Ishikawa (cell line): ENCODE results near the gene STK39.

Experiments
- CEBPB ChIP-seq: IDR thresholded peaks from 2 replicates; pipeline ENCODE4 v1.6.1; 2012
- CREB1 ChIP-seq: IDR thresholded peaks from 2 replicates; pipeline ENCODE4 v1.6.1; 2012; ENCODE audit warnings: low read depth
- EGR1 ChIP-seq: IDR thresholded peaks from 2 replicates; pipeline ENCODE4 v1.6.1; 2012
- EP300 ChIP-seq: IDR thresholded peaks from 2 replicates; pipeline ENCODE4 v1.6.1; 2012; ENCODE audit warnings: borderline replicate concordance
- FOXM1 ChIP-seq: IDR thresholded peaks from 2 replicates; pipeline ENCODE4 v1.6.1; 2012; ENCODE audit warnings: low read depth, borderline replicate concordance
- NFIC ChIP-seq: IDR thresholded peaks from 2 replicates; pipeline ENCODE4 v1.6.1; 2012
- RAD21 ChIP-seq: IDR thresholded peaks from 2 replicates; pipeline ENCODE4 v1.6.1; 2012; ENCODE audit warnings: low read depth
- TAF1 ChIP-seq: IDR thresholded peaks from 2 replicates; pipeline ENCODE4 v1.6.1; 2012; ENCODE audit warnings: low read depth, mild to moderate bottlenecking
- TCF12 ChIP-seq: IDR thresholded peaks from 2 replicates; pipeline ENCODE4 v1.6.1; 2012; ENCODE audit warnings: low read depth
- TEAD4 ChIP-seq: IDR thresholded peaks from 2 replicates; pipeline ENCODE4 v1.6.1; 2012
- YY1 ChIP-seq: IDR thresholded peaks from 2 replicates; pipeline ENCODE4 v1.6.1; 2012; ENCODE audit warnings: low read depth
- ZBTB7A ChIP-seq: IDR thresholded peaks from 2 replicates; pipeline ENCODE4 v1.6.1; 2012; ENCODE audit warnings: low read depth
- TF ChIP-seq, protein P1 (sequence below): IDR thresholded peaks from 2 replicates; pipeline ENCODE4 v1.6.1; 2012; ENCODE audit warnings: low read depth, mild to moderate bottlenecking
- TF ChIP-seq, protein P2 (sequence below): IDR thresholded peaks from 2 replicates; pipeline ENCODE4 v1.6.1; 2012
- TF ChIP-seq, protein P3 (sequence below): IDR thresholded peaks from 2 replicates; pipeline ENCODE4 v1.6.1; 2012

STK39 gene

DNA sequence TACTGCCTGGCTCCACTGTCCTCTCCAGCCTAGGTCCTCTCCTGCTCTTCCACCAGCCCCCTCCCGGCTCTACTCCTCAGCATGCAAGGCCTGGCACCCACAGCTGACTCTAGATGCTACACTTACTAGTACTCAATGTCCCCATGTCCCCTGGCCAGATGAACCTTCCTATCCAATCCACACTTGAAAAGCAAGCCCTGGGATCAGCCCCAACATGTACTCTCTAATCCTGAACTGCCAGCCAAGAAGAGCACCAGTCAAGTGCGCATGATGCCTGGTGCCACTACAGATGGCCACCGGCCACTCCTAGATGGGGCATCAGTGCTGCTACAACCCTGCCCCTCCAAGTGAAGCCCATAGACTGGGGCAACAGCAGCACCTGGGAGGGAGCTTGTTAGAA, 168.2 kb downstream of the STK39 start:
- TF ChIP-seq, protein P1, sequence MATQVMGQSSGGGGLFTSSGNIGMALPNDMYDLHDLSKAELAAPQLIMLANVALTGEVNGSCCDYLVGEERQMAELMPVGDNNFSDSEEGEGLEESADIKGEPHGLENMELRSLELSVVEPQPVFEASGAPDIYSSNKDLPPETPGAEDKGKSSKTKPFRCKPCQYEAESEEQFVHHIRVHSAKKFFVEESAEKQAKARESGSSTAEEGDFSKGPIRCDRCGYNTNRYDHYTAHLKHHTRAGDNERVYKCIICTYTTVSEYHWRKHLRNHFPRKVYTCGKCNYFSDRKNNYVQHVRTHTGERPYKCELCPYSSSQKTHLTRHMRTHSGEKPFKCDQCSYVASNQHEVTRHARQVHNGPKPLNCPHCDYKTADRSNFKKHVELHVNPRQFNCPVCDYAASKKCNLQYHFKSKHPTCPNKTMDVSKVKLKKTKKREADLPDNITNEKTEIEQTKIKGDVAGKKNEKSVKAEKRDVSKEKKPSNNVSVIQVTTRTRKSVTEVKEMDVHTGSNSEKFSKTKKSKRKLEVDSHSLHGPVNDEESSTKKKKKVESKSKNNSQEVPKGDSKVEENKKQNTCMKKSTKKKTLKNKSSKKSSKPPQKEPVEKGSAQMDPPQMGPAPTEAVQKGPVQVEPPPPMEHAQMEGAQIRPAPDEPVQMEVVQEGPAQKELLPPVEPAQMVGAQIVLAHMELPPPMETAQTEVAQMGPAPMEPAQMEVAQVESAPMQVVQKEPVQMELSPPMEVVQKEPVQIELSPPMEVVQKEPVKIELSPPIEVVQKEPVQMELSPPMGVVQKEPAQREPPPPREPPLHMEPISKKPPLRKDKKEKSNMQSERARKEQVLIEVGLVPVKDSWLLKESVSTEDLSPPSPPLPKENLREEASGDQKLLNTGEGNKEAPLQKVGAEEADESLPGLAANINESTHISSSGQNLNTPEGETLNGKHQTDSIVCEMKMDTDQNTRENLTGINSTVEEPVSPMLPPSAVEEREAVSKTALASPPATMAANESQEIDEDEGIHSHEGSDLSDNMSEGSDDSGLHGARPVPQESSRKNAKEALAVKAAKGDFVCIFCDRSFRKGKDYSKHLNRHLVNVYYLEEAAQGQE: no peak
- TF ChIP-seq ZBTB7A: no peak

DNA sequence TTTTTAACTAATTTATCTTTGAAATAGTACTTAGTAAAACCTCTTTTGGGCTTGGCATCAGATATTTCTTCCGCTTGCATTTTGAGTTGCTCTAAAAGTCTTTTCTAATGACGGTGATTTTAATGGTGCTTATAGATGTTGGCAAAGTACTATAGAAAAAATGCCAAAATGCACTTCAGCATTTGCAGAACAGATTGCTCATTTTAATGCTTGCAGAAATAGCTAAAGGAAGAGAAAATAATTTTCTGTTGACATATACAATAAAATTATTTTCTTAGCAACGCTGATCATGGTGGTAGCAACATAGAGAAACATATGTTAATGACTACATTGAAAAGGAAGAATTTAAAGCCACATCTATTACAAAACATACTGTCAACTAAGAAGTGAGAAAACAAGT, 170.7 kb downstream of the STK39 start:
- TF ChIP-seq, protein P2, sequence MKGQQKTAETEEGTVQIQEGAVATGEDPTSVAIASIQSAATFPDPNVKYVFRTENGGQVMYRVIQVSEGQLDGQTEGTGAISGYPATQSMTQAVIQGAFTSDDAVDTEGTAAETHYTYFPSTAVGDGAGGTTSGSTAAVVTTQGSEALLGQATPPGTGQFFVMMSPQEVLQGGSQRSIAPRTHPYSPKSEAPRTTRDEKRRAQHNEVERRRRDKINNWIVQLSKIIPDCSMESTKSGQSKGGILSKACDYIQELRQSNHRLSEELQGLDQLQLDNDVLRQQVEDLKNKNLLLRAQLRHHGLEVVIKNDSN: no peak
- TF ChIP-seq ZBTB7A (no peak), TEAD4 (no peak), TAF1 (no peak), CEBPB (no peak), TCF12 (no peak), NFIC (no peak), RAD21 (no peak), FOXM1 (no peak), EGR1 (no peak), EP300 (no peak), YY1 (no peak), CREB1 (no peak)
- TF ChIP-seq, protein P1: no peak
- TF ChIP-seq, protein P3, sequence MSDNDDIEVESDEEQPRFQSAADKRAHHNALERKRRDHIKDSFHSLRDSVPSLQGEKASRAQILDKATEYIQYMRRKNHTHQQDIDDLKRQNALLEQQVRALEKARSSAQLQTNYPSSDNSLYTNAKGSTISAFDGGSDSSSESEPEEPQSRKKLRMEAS: no peak

DNA sequence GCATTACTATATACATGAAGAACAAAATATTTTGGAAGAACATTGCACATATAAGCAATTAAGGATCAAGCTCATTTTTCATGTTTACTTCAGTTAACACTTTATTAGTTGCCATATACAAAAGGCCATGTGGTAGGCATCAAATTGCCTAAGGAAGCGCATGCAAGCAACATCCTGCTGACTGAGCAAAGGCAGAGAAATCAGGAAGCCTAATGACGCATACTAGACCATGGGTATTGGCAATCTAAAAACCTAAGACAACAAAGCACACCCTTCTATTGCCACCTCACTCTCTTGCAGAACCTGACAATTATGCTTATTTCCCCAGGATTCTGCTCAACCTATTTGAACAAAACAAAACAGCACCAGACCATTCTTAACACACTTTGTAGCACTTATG, 171.9 kb downstream of the STK39 start:
- no peak for TF ChIP-seq FOXM1
- TF ChIP-seq CEBPB: no peak
- TF ChIP-seq, protein P3: no peak
- TF ChIP-seq, protein P1: no peak
- no peak for TF ChIP-seq ZBTB7A
- no peak for TF ChIP-seq TAF1
- TF ChIP-seq TEAD4: no peak
- no peak for TF ChIP-seq EGR1
- TF ChIP-seq EP300: no peak
- TF ChIP-seq, protein P2: no peak

DNA sequence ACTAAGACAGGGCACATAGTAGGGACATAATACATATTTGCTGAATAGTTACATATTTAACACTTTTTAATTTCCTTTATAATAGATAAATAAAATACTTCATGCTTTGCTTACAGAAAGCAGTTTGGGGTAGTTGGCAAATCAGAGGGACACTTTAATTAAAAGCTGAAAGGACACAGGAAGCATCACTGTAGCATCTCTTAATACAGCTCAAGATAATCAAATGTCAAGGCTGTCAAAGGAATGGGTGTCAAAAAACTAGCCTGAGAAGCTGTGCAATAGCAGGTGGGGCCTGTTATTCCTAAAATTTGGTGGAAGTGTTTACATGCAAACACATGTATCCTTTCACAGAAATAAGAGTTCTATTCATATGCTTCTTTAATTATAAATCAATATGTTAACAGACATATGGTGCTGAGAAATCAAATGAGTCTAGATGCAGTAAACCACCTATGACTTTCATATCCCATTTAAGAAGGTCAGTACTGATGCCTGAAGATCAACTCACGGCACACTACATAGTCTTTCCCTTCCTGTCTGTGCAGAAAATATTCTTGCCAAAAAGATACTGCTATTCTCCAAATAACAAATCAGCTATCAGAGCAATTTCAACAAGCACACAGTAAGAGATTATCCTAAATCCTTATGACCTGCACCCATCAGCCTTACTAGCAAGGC, 174.6 kb downstream of the STK39 start:
- TF ChIP-seq EP300 (no peak), TCF12 (no peak), FOXM1 (no peak), YY1 (no peak), RAD21 (no peak), TAF1 (no peak), NFIC (no peak), CEBPB (no peak), CREB1 (no peak), TEAD4 (no peak), EGR1 (no peak), ZBTB7A (no peak)
- TF ChIP-seq, protein P1: no peak
- TF ChIP-seq, protein P3: no peak
- TF ChIP-seq, protein P2: no peak
